GM10248 (cell line): Measurements from ENCODE around the gene SLC39A7.
"Not testable (repeated sequence)": the region's sequence is repeated elsewhere in the genome, so short reads cannot be mapped to it uniquely, and the experiment has no call there.

Experiments
- CTCF ChIA-PET: fragments of 300-600 bp; sonication (Branson Sonifier 250); formaldehyde crosslinking; extraction: SDS; loops from one replicate; lab custom pipeline; 2021; ENCODE audit warnings: antibody characterized with exemption; lab: Yijun Ruan, JAX
- POLR2A ChIA-PET: fragments of 350-650 bp; sonication (Branson Sonifier 250); formaldehyde crosslinking; extraction: SDS; loops from one replicate; lab custom pipeline; 2020; ENCODE audit warnings: antibody characterized with exemption; lab: Yijun Ruan, JAX
- DNase-seq: peaks from one replicate; pipeline ENCODE4 v3.0.0; 2012; ENCODE audit errors: extremely low spot score
- CTCF ChIP-seq: IDR thresholded peaks from 2 replicates; pipeline ENCODE4 v1.5.1; 2012; ENCODE audit warnings: mild to moderate bottlenecking, low read depth; ENCODE audit errors: extremely low read depth, missing control alignments, control extremely low read depth

SLC39A7 gene

GRCh38 chr6:33217681-33218080 is 17.0 kb downstream of the SLC39A7 start:
- no peak for DNase-seq
- ChIA-PET POLR2A (no interaction called here), CTCF (no interaction called here)
- TF ChIP-seq CTCF: no peak

DNA sequence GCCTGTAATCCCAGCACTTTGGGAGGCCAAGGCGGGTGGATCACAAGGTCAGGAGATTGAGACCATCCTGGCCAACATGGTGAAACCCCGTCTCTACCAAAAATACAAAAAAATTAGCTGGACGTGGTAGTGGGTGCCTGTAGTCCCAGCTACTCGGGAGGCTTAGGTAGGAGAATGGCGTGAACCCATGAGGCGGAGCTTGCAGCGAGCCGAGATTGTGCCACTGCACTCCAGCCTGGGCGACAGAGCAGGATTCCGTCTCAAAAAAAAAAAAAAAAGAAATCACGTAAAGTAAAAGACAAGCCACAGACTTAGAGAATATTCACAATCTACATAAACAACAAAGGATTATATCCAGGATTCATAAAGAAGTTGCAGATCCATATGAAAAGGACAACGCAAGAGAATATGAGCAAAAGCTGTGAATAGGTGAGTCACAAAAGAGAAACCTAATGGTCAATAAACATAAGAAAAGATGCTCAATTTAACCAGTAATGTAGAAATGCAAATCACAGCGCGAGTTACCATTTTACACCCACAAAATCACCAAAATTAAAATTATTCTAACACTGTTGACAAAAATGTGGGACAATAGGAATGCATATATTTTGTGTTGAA is 25.9 kb downstream of the SLC39A7 start:
- DNase-seq, POLR2A ChIA-PET: not testable (repeated sequence)
- CTCF ChIA-PET: interaction anchor here (1.1 to 5.9 kb wide), 2 partner anchors 21 to 78 kb away, joined by 3 to 33 read pairs; no protein-coding TSS in a partner anchor

DNA sequence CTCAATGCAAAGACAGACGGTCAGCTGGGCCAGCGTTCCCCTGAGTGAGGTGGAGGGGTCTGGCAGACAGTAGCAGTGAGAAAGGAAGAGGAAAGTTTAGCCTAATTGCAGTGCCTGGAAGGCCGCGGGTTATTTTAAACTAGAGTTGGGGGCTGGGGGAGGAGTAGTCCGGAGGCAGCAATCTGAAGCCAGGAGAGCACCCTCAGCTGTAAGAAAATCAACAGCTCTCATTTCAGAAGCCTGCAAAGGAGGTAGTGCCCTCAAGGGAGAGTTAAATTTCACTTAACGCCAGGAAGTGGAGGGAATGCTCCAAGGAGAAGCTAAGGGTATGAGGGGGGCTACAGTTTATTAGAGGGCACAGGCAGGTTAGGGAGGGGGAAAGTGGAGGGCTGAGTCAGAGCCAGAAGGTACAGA is 34.6 kb downstream of the SLC39A7 start:
- CTCF ChIA-PET: interaction anchor here (8.5 kb wide), 1 partner anchor 13 kb away, joined by 82 read pairs; no protein-coding TSS in a partner anchor
- no peak for TF ChIP-seq CTCF
- no peak for DNase-seq
- POLR2A ChIA-PET: no interaction called here

GRCh38 chr6:33236328-33236727 is 35.7 kb downstream of the SLC39A7 start:
- DNase-seq: no peak
- ChIA-PET POLR2A (interaction anchor here (0.6 kb wide), 1 partner anchor 83 kb away, joined by 4 read pairs; no protein-coding TSS in a partner anchor), CTCF (interaction anchor here (0.9 to 8.5 kb wide), 3 partner anchors 8 to 77 kb away, joined by 3 to 82 read pairs (median 3); no protein-coding TSS in a partner anchor)
- no peak for TF ChIP-seq CTCF

GRCh38 chr6:33236852-33237251 is 36.2 kb downstream of the SLC39A7 start:
- CTCF ChIA-PET: interaction anchor here (0.9 to 8.5 kb wide), 3 partner anchors 9 to 78 kb away, joined by 3 to 82 read pairs (median 3); no protein-coding TSS in a partner anchor
- POLR2A ChIA-PET: interaction anchor here (0.6 kb wide), 1 partner anchor 84 kb away, joined by 4 read pairs; no protein-coding TSS in a partner anchor
- TF ChIP-seq CTCF: no peak
- no peak for DNase-seq

GRCh38 chr6:33237741-33238140 is 37.1 kb downstream of the SLC39A7 start:
- CTCF ChIA-PET: interaction anchor here (8.5 kb wide), 1 partner anchor 11 kb away, joined by 82 read pairs; no protein-coding TSS in a partner anchor
- no peak for TF ChIP-seq CTCF

GRCh38 chr6:33241968-33242367 is 41.3 kb downstream of the SLC39A7 start:
- DNase-seq: no peak
- no peak for TF ChIP-seq CTCF
- CTCF ChIA-PET: interaction anchor here (8.5 kb wide), 1 partner anchor 6 kb away, joined by 82 read pairs; no protein-coding TSS in a partner anchor
- POLR2A ChIA-PET: no interaction called here

More at GRCh38 chr6:33237741-33238140, 37.1 kb downstream of the SLC39A7 start:
- no peak for DNase-seq
- POLR2A ChIA-PET: no interaction called here
